HG02763 (cell line): ENCODE data around the gene SALL4.
"Not testable (repeated sequence)": the region's sequence is repeated elsewhere in the genome, so short reads cannot be mapped to it uniquely, and the experiment has no call there.

Experiments used
- ATAC-seq: cut with Tn5 transposase; IDR thresholded peaks from one replicate; pipeline ENCODE4 v1.9.1; 2021; ENCODE audit warnings: mild to moderate bottlenecking, moderate library complexity; ENCODE audit not compliant: unreplicated experiment

The SALL4 gene

DNA sequence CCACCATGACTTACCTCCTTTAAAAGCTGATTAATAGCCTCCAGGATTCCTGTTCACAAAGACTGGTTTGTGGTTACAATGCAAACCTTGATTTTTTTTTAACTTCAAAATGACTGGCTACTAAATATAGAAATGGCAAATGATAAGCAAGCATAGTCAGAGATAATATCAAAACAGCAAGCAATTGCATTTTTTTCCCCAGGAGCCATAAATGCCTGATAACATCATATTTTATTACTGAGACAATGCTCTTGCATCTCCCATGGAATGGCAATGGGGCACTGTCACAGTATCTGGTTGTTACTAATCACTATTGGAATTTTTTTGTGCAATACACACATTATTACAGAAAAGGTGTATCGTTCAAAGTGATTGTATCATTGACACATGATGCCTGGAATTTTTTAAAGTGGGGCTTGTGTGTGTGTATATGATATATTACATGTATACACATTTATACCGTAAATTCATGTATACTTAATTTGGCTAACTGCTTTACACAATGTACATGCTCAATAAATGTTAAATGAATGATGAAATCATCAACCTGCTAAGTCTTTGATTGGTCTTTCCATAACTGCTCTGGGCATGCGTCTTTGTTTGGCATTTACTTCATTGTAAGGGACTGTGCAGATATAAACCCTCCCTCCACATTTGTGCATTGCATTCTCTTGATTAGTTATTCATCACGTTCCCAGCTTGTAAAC, 980 bp upstream of the SALL4 start:
- ATAC-seq = no peak

DNA sequence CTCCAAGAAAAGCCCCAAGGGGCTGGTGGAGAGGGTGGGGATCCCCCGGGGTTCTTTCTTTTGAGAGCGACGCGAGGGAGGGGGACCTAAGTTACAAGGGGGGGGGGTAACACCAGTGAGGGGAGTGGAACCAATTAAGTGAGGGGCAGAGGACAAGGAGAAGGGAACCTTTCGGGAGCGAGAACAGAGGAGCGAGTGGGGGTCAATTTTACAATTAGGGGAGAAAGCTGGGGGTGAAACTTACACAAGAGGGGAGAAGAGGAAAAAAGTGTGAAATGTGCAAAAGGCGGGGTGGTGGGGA, 548 bp downstream of the SALL4 start:
- no peak for ATAC-seq

DNA sequence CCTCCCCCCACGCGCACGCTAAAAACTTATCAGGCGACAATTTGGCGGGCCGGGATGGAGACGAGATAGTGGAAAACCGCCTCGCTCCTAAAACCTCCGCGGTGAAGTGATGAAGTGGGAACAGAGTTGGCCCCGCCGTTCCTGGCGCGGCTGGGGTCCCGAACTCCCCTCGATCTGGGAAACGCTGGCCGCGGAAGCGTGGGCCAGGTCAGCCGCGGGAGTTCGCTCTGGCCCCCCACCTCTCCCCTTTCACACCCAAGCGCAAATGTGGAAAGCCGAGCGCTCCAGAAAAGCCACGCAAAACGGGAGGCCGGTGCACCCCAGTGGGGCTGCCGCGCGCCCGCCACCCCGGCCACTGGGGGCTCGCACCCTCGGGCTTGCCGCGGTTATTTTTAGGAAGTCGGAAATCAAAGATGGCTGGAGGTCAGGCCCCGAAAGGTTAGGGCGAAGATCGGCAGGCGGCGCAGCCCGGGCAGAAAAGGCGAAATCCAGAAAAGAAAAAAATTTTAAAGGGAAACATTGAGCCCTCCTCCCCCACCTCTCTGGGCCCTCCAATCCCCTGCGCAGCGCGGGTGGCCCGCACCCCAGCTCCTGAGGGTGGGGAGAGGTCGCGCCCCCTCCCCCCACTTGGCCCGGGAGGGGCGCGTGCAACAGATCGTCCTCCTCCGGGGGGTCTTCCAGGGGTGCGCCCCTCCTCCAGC, 1.0 kb downstream of the SALL4 start:
- ATAC-seq = no peak

DNA sequence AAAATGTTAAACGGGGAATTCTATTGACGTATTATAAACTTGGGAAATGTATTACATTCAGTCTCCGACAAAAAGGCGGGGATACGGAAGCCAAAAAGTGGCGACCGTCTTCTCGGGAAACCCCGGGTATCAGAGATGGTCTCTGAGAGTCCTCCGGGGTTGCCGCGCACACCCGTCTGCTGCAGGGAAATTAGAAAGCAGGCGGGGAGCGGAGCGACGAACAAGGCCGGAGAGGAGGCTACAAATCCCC, 1.5 kb downstream of the SALL4 start:
- ATAC-seq = no peak

DNA sequence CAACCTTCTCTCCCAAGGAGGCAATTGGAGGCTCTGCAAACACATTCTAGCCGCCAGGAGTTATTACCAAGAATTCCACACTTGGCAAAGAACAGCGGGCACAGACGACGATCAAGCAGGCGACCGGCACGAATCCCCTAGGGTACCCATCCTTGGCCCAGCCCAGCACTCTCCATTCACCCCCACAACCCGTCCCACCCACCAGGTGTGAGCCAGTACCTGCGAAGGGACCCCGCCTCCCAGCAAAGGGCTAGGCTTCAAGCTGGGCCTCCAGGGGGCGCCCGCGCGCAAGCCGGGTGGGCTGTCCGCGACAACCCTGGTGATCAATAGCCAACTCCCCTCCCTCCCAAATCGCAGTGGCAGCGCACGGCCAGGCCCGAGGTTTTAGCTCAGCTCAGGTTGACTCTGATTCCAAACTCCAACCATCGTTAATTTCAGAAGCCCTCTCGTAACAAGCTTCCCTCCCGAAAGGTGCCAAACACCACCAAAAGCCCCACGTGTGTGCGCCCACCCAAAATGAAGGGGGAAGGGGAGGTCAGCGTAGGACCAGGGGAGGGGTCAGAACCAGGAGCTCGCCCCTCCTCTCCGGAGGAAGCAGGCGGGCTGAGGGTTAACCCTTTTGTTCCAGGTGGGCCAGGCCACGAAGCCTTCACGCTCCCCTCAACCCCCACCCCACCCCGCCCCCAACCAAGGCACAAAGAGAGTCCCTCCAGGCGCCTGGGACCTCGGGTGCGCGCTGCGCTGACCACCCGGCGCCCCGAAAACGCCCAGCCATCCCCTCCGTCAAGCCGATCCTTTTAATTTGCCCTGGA, 2.1 kb downstream of the SALL4 start:
- no peak for ATAC-seq

DNA sequence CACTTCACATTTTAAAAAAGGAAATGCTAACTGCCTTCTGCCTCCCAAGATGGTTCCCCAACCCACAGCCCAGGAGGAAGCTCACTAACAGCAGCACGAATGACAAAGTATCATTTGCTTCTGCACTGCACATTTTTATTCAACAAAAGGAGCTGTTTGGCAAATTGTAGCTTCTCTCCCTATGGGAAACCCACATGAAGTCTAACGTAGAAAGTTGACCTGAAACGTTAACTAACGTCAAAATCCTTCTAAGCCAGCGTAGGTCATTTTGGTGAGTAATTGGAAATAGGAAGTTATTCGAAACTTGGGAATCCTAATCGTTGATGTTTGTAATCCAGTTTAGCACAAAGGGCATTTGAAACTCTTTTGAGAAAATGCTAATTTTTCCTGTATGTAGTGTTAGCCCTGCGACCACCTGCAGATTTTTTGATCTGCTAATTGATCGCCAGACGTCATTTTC, 2.9 kb downstream of the SALL4 start:
- ATAC-seq = no peak

DNA sequence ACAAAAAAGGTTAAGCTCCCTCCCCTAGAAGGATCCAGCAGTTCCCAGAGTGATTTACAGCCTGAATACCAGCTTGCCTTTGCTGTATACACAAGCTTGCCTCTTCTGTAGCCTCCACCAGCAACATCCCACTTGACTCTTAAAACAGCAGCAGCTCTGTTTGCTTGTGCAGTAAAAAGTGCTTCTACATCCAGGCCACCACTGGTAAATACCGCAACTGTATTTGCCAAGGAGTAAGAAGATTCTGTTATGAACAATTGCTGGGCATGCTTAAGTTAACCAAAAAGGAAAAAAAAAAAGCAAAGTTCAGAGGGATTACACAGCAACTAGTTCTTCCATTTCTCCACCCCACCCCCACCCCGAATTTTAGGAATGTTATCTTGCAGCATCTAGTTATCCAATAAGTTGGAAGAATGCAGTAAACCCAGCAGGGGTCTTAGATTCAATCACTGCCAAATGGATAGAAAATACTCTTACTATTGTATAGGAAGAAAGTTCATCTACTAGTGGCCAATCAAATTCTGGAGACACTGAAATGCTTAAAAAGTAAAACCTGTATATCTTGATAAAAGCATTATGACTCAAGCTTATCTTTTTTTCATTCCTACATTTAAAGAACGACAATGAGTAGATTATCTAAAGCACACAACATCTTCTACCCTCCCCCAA, 4.8 kb downstream of the SALL4 start:
- ATAC-seq = no peak

DNA sequence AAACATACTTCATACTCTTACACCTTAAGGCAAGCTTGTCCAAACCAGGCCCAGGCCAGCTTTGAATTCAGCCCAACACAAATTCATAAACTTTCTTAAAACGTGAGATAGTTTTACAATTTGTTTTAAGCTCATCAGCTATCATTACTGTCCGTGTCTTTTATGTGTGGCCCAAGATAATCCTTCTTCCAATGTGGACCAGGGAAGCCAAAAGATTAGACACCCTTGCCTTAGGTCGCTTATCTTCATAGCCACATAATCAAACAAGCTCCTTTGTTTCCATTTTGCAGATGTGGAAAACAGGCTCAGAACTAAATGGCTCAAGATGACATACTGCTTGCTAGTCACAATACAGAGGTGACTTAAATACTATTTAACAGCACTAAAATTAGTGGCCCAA, 6.0 kb downstream of the SALL4 start:
- no peak for ATAC-seq

DNA sequence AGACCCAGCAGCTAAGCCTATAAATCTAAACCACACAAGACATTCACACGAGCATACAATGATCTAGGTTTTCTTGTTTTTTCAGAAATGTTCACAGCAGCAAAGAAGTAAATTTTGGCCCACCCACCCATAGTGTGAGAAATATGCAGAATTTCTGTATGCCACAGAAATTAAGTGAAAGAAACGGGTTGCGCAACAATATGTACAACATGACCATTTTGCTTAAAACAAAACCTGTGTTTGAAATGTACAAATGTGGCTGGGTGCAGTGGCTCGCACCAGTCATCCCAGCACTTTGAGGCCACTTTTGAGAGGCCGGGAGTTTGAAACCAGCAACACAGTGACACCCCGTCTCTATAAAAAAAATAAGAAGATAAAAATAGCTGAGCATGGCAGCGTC, 9.4 kb downstream of the SALL4 start:
- ATAC-seq = no peak

DNA sequence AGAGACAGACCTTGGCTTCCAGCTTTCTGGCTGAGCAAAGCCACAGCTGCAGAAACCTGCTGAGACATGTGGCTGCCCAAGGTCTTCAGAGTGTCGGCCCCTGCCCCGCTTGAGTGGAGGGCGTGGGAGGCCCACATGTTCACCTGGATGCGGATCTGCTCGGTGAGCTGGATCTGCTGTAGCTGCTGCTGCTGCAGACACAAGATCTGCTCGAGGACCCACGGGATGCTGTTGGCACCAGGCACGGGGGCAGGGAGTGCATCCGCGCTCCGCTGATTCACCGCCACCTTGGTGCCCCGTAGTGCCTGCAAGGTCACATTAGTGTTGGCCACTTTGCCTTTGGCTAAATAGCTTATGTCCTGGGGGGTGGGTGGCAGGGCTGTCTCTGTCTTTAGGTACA, 10.7 kb downstream of the SALL4 start:
- ATAC-seq = no peak

DNA sequence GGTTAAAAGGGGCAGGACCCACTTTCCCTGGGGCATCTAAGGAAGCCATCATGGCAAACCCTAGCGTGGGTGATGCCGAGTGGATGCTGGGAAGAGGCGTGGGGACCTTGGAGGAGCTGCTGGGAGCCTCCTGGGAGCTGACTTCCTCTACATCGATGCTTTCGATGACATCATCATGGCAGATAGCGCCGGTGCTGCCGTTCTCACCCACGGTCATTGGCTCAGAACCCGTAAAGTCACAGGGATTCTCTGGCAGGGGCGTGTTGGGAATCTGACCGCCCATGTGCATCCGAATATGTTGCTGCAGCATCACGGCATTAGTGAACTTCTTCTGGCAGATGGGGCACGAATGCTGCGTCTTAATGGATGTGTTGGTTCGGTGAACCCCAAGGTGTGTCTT, 12.1 kb downstream of the SALL4 start:
- no peak for ATAC-seq

DNA sequence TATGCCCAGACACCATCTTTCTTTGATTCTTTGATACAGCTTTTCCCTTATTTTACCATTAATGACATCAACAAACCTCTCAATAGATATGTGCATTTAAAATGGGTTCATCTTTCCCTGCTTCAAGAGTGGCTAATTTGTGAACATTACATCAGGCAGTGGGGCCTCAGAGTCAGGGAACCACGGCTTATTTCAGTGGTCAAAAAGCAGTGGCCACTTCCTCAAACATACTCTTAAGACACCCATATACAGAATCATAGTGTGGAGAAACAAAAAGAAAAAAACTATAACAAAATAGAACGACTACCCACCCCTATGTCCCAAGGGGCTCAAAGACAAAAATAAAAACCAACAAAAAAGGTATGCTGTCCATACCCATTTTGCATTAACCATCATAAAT, 12.9 kb downstream of the SALL4 start:
- no peak for ATAC-seq

DNA sequence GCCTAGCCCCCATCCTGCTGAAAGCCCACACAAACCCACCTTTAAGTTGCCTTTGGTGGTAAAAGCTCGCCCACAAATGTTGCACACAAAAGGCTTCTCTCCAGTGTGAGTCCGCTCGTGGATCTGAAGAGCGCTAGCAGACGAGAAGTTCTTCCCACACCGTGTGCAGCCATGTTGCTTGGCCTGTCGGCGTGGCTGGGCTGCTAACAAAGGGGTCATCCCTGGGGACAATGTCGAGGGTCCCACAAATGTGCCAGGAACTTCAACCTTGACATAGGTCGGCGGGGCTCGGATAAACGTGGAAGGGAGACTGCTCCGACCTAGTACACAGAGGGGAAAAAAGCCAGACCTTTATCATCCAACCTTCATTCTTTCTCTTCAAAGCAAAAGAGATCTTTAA, 13.5 kb downstream of the SALL4 start:
- ATAC-seq = no peak

DNA sequence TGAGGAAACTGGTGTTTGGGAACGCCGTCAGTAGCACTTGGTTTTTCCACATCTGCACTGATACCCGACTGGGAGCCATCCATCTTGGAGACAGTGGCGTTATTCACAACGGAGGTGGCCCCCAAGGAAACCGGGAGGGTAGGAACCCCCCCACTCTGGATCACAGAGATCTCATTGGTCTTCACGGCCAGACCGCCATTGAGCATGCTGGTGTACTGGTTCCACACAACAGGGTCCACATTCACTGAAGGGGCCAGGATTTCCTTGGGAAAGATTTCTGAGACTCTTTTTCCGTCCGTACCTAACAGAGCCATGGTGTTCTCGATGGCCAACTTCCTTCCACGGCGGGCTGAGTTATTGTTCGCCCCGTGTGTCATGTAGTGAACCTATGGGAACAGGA, 18.0 kb downstream of the SALL4 start:
- ATAC-seq = no peak

DNA sequence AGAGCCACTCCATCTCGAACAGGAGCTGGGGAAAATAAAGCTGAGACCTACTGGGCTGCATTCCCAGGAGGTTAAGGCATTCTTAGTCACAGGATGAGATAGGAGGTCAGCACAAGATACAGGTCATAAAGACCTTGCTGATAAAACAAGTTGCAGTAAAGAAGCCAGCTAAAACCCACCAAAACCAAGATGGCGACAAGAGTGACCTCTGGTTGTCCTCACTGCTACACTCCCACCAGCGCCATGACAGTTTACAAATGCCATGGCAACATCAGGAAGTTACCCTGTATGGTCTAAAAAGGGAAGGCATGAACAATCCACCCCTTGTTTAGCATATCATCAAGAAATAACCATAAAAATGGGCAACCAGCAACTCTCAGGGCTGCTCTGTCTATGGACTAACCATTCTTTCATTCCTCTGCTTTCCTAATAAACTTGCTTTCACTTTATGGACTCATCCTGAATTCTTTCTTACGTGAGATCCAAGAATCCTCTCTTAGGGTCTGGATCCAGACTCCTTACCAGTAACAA, 24.0 kb downstream of the SALL4 start:
- ATAC-seq = not testable (repeated sequence)

DNA sequence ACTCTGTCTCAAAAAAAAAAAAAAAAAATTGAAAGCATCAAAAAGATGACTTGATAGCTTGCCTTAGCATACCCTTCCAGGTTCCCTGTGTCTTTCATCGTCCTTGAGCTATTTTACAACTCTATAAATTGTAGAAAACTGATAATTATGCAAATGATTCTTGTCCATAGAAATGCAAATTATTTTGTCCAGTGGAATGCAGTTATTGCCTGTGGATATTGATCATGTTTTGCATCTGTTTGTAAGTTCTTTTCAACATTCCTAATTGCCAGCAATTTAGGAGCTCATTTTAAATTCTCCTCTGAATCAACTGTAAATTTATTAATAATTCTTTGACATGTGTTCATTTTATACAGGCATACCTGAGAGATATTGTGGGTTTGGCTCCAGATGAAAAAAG, 27.1 kb downstream of the SALL4 start:
- ATAC-seq = no peak

DNA sequence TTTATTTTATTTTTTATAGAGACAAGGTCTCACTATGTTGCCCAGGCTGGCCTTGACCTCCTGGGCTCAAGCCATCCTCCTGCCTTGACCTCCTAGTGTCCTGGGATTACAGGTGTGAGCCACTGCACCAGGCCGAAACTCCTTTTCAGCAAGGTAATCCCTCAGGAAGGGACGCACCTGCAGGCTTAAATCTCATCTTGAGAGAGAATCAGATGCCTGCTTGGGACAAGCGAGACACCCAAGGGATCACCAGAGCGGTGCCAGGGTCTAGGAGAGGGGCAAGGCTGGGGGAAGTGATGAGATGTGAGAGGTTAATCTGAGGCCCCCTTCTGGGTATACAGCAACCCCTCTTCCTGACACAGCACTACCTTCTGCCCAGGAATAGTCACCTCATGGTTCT, 30.1 kb downstream of the SALL4 start:
- no peak for ATAC-seq

DNA sequence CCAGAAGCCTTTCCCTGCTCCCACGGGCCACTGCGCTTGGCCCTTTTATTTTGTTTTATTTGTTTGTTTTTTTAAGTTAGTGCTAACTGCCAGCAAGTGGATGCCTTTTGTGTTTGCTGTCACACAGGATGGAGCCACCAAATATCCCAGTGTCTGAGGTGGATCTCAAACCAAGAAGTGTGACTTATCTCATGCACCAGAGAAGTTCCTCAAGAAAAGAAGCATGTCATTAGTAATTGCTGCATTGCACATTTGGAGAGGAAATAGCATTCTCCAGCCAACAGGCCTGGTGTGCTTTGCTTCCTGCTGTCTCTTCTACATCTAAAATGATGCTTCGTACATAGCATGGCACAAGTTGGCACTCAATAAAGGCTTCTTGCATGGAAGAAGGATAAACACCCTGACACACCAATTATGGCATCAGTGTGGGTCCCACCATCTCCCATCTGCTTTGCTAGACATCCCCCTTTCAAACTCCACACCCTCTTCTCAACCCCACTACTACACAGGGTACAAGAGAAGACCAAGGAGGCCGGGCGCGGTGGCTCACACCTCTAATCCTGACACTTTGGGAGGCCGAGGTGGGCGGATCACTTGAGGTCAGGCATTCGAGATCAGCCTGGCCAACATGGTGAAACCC, 32.2 kb downstream of the SALL4 start:
- no peak for ATAC-seq

DNA sequence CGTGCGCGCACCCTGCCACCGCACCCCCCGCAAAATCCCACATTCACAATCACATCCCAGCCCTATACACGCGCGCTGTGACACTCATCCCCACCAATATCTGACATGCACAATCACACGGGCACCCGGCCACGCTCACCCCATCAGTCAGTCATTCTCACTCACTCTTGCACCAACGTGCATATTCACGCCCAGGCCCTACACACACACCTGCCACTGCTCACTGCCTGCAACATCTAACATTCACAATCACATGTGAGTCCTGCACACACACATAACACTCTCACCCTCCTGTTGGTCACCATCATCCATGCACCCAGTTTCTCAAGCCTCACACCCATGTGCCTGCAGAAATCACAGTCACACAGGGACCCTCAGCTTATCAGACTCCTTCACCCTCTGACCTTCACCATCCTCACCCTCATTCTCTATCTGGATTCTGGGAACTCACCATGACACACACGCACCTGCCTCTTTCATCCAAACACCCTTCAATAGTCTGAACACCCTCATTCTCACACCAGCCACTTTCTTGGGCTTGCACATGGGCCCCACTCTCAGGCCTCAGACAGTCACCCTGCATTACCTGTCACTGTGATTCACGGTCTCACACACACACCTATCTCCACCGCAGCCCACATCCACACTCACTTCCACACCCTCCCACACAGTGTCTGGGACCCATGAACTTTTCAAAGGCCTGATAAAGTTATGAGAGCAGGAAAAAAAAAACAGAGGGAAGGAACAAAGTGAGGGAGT, 33.4 kb downstream of the SALL4 start:
- ATAC-seq = no peak
